ENCODE data around the gene ERICH4.
"Not testable (repeated sequence)": the region's sequence is repeated elsewhere in the genome, so short reads cannot be mapped to it uniquely, and the experiment has no call there.

ERICH4 gene

GRCh38 chr19:41478171-41478570 lies 35.2 kb downstream of the ERICH4 start:
- no peak overlapping the region for H3K27ac ChIP-seq

GRCh38 chr19:41478875-41479756 lies 36.2 kb downstream of the ERICH4 start:
- no peak overlapping the region for H3K27ac ChIP-seq
- TF ChIP-seq CTCF (IDR thresholded peaks at IDR 0.05) (no peak), ZFX (IDR thresholded peaks at IDR 0.05; ENCODE audit: borderline replicate concordance) (no peak)

More at GRCh38 chr19:41478171-41478570, 35.2 kb downstream of the ERICH4 start:
- no peak for TF ChIP-seq ZFX (IDR thresholded peaks at IDR 0.05; ENCODE audit: borderline replicate concordance)
- no peak for TF ChIP-seq CTCF (IDR thresholded peaks at IDR 0.05)

- TF ChIP-seq CTCF (IDR thresholded peaks at IDR 0.05) = no peak
Observed at GRCh38 chr19:41479757-41480191, 36.8 kb downstream of the ERICH4 start.

GRCh38 chr19:41480336-41480735 lies 37.4 kb downstream of the ERICH4 start:
- no peak for TF ChIP-seq ZFX (IDR thresholded peaks at IDR 0.05; ENCODE audit: borderline replicate concordance)
- no peak for TF ChIP-seq CTCF (IDR thresholded peaks at IDR 0.05)
- H3K27ac ChIP-seq = no peak overlapping the region

More at GRCh38 chr19:41479757-41480191, 36.8 kb downstream of the ERICH4 start:
- no peak overlapping the region for H3K27ac ChIP-seq

- TF ChIP-seq ZFX (IDR thresholded peaks at IDR 0.05; ENCODE audit: borderline replicate concordance) (no peak), CTCF (IDR thresholded peaks at IDR 0.05) (no peak)
- no peak overlapping the region for H3K27ac ChIP-seq
Observed at GRCh38 chr19:41484822-41485221, 41.9 kb downstream of the ERICH4 start.

GRCh38 chr19:41486953-41487352 lies 44.0 kb downstream of the ERICH4 start:
- not testable (repeated sequence) for H3K27ac ChIP-seq

GRCh38 chr19:41492843-41493242 lies 49.9 kb downstream of the ERICH4 start:
- no peak overlapping the region for H3K27ac ChIP-seq
- no peak for TF ChIP-seq ZFX (IDR thresholded peaks at IDR 0.05; ENCODE audit: borderline replicate concordance)
- TF ChIP-seq CTCF (IDR thresholded peaks at IDR 0.05) = no peak

Data from 22Rv1 (cell line).